HG03159 (cell line): ENCODE results near the gene LHFPL5.

ENCODE experiments used
- ATAC-seq: cut with Tn5 transposase; IDR thresholded peaks from one replicate; pipeline ENCODE4 v1.9.1; 2021; ENCODE audit warnings: mild to moderate bottlenecking, moderate library complexity; ENCODE audit not compliant: unreplicated experiment

Gene LHFPL5

DNA sequence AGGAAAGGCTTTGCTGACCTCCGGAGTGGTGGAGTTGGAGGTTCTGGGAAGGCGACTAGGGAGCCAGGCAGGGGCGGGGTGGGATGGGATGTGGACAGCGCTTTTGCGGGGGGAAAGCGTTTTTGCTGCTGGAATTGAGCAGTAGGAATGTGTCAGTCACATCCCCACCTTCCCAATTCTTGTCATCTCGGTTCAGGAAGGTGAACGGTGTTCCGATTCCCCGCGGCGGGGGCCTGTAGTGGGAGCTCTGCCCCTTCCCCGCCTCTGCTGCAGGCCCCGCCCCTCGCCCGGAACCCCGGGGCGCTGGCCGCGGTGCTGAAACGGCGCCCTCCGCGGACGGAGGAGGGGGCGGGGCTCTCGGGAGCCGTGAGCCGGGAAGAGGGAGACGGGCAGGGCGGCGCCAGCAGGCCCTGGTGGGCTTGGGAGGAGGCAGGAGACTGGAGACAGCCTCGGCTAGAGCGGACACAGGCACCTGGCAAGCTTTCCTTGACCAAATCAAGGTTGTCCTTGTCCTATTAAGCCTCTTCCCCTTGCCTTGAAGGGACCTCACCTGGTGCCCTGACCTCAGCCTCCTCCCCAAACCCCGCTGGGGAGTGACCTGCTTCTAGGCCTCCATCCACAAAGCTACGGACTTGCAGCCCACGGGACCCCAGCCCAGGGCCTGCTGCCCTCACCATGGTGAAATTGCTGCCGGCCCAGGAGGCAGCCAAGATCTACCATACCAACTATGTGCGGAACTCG is at the start of gene LHFPL5:
Gene LHFPL5 (plus strand): TSS at position 357 of the 741 bp plus-strand sequence. CDS start 319 bp downstream, at position 676.
- no peak for ATAC-seq

DNA sequence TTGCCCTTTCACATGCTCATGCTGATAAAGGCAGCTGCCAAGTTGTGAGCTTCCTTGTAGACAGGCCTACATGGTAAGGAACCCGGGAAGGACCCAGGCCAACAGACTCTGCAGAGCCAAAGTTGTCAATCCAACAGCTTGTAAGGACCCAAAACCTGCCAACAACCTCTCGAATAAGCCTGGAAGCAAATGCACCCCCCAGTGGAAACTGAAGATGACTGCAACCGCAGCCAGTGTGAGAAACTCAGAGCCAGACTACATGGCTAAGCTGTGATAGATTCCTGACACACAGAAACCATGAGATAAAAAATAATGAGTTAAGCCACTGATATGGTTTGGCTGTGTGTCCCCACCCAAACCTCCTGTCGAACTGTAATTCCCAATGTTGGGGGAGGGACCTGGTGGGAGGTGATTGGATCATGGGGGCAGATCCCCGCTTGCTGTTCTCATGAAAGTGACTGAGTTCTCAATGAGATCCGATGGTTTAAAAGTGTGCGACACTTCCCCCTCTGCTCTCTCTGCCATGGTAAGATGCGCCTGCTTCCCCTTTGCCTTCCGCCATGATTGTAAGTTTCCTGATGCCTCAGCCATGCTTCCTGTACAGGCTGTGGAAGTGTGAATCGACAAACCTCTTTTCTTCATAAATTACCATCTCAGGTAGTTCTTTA is 47.6 kb upstream of the LHFPL5 start:
- ATAC-seq: no peak

GRCh38 chr6:35759426-35759825 is 45.7 kb upstream of the LHFPL5 start:
- no peak for ATAC-seq

DNA sequence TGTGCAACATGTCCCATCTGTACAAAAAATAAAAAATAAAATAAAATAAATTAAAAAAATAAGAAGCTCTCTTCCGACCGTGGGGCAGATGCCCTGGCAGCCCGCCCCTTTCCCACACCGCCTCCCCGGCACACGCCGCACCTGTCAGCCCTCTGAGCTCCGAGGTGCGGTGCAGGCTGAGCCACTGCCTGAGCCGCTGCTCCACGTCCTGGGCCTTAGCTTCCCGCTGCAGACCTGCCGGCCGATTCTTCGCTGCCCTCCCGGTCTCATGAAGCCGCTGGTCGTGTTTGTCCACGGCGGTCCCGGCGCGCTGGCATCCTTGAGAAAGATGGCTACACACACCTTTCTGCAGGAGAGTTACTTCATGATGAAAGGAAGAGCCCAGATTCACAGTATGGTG is 39.4 kb upstream of the LHFPL5 start:
- ATAC-seq: no peak

DNA sequence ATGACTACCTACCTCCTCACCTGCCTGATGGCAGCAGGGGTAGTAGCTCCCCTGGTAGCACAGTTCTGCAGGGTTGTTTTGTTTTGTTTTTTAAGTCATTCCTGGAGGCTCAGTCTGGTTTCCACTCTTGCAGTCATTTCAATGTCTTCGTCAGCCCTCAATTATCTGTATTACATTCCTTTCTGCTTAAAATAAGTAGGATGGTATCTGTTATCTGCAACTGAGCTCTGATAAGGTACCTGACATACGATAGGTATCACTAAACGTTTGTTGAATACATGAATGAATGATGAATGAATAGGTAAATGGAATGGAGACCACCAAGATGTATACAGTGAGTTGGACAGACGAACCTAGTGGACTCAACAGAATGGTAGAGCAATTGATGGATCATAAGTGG is 35.9 kb upstream of the LHFPL5 start:
- no peak for ATAC-seq

DNA sequence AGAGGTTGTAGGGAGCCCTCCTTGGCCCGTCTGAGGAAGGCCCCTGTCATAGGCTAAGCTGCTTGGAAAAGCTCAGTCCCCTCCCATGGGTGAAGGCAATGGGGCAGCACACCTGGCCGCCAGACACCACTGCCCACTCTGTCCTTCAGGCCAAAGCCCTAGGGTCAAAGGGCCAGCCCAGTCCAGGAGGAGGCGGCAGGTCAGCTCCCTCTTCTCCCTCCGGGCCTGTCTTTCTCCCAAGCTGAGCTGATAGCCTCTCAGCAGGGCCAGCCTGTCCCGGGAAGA is 33.9 kb upstream of the LHFPL5 start:
- ATAC-seq: no peak

DNA sequence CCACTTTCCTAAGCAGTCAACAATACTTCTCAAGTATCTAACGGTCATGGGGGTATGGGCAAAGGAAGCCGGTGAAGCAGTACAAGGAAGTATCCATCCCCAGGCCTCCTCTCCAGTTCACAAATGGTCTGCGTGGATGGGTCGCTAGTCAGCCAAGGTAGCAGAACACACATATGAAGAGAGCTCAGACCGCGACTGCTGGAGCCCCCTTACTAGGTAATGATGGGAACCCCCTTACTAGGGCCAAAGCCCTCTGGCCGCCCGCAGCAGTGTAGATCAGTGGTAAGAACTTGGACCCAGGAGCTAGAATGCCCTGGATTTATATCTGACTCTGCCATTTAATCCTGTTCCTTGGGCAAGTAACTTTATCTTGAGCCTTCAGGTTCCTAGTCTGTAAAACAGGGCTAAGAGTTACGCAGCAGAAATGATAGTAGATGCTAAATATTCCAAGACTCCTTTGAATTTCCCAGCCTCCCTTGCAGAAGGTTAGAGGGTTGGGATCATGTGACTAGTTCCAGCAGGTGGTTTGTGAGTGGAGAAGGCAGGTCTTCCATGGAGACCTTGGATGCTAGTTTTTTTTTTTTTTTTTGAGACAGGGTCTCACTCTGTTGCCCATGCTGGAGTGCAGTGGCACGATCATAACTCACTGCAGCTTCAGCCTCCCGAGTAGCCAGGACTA is 30.9 kb upstream of the LHFPL5 start:
- ATAC-seq: no peak

DNA sequence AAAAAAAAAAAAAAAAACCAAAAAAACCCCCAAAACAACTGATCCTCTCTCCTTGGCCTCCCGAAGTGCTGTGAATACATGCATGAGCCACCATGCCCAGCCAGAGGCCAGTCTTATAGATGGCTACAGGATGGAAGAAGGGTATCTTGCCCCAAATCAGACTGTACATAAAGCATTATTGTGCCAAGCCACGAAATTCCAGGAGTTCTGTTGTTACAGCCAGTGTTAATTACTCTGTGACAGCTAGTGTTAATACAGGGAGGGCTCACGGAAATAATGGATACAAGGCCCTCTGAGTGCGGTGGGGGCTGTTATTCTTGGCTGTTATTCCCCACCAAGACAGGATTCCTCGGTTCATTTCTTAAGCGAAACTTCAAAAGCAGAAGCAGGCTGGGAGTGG is 30.1 kb upstream of the LHFPL5 start:
- ATAC-seq: no peak

GRCh38 chr6:35776364-35777215 is 28.6 kb upstream of the LHFPL5 start, which contains the start of gene CLPSL2:
CLPSL2 (plus strand) TSS chr6:35776598; CDS start chr6:35776619, 21 bp downstream.
- ATAC-seq: no peak

- ATAC-seq: no peak
Observed at GRCh38 chr6:35777356-35778102, 27.6 kb upstream of the LHFPL5 start.

DNA sequence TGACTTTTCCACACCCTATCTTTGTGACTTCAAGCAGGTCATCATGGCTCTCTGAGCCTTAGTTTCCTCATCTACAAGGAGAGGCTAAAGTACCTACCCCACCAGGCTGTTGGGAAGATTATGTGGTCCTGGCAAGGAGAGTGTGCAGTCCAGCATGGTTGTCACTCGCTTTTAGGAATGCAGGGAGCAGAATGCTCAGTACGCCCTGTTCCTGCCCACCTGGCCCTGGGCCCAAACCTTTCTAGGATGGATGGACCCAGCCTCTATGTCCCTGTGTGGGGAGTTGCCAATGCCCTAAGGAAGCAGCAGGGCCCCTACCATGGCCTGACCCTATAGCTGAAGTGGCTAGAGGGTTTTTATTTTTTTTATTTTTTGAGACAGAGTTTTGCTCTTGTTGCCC is 26.7 kb upstream of the LHFPL5 start:
- ATAC-seq: no peak

- ATAC-seq: no peak
Observed at GRCh38 chr6:35780719-35781118, 24.4 kb upstream of the LHFPL5 start, which contains the start of gene CLPSL1. CLPSL1 (plus strand) TSS chr6:35781019; CDS start chr6:35781111, 92 bp downstream.

- no peak for ATAC-seq
Observed at GRCh38 chr6:35781290-35781689, 23.9 kb upstream of the LHFPL5 start.

GRCh38 chr6:35782424-35782823 is 22.7 kb upstream of the LHFPL5 start:
- ATAC-seq: no peak

DNA sequence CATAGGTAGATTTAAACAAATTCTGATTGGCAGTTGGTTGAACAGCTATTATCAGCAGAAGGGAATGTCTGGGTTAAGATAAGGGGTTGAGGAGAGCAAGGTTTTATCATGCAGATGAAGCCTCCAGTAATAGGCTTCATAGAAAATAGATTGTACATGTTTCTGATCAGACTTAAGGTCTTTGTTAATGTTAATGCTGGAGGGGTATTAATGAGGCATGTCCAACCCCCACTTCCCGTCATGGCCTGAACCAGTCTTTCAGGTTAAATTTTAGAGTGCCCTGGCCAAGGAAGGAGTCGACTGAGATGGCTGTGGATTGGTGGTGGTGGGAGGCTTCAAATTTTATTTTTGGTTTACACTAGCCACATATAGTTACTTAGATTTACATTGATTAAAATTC is 21.0 kb upstream of the LHFPL5 start:
- no peak for ATAC-seq

- ATAC-seq: no peak
Observed at GRCh38 chr6:35786272-35786671, 18.9 kb upstream of the LHFPL5 start.

GRCh38 chr6:35786810-35787209 is 18.3 kb upstream of the LHFPL5 start:
- no peak for ATAC-seq

GRCh38 chr6:35787266-35788218 is 17.6 kb upstream of the LHFPL5 start:
- no peak for ATAC-seq

DNA sequence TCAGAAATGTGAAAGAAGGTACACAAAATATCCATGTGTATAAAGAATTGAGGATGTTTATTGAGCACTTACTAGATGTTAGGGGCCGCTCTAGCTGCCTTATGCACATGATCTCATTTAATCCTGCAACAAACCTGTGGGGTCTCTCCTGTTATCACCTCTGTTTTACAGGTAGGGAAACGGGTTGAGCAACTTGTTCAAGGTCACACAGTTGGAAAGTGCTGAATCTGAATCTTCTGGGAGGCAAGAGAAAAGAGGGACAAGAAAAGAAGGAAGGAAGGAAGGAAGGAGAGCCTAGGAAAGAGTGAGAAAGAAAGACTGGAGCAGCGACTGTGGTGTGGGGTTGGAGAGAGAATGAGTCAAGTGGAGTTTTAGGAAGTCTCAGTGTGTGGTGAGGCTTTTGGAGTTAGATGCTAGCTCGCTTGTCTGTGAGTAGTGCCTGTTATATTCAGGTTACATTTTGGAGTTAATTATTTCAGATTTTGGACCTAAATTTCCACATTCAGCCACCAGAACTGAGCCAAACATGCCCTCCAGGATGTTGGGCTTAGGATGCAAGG is 16.6 kb upstream of the LHFPL5 start:
- no peak for ATAC-seq
